RWPE1 (cell line): ENCODE data around the gene ITGB2.

ENCODE experiments used
- CTCF ChIA-PET: fragments of 350-600 bp; sonication (Branson Sonifier 250); formaldehyde crosslinking; extraction: SDS; loops from one replicate; lab custom pipeline; 2021; lab: Yijun Ruan, JAX
- POLR2A ChIA-PET: fragments of 400-600 bp; formaldehyde crosslinking; extraction: SDS; loops from one replicate; lab custom pipeline; 2020; ENCODE audit warnings: antibody characterized with exemption; ENCODE audit not compliant: low non-redundant PET; lab: Yijun Ruan, JAX
- DNase-seq: peaks from one replicate; pipeline ENCODE4 v3.0.0; 2012; ENCODE audit warnings: low spot score
- H3K27ac ChIP-seq: fragments of 450-650 bp; 2 replicates; pipeline ENCODE4 v1.5.1; 2017
- TF ChIP-seq, protein P1 (sequence below): fragments of 450-650 bp; conservative IDR thresholded peaks from 2 replicates; pipeline ENCODE4 v1.5.1; 2017; ENCODE audit warnings: low read depth, mild to moderate bottlenecking

Gene ITGB2

GRCh38 chr21:44840771-44841170 lies 79.9 kb downstream of the ITGB2 start:
- H3K27ac ChIP-seq: no peak overlapping the region
- CTCF ChIA-PET: interaction anchor here (0.6 kb wide), 1 partner anchor 12 kb away, joined by 4 read pairs; no protein-coding TSS in a partner anchor
- POLR2A ChIA-PET: no interaction called here
- TF ChIP-seq, protein P1, sequence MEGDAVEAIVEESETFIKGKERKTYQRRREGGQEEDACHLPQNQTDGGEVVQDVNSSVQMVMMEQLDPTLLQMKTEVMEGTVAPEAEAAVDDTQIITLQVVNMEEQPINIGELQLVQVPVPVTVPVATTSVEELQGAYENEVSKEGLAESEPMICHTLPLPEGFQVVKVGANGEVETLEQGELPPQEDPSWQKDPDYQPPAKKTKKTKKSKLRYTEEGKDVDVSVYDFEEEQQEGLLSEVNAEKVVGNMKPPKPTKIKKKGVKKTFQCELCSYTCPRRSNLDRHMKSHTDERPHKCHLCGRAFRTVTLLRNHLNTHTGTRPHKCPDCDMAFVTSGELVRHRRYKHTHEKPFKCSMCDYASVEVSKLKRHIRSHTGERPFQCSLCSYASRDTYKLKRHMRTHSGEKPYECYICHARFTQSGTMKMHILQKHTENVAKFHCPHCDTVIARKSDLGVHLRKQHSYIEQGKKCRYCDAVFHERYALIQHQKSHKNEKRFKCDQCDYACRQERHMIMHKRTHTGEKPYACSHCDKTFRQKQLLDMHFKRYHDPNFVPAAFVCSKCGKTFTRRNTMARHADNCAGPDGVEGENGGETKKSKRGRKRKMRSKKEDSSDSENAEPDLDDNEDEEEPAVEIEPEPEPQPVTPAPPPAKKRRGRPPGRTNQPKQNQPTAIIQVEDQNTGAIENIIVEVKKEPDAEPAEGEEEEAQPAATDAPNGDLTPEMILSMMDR: no peak
- DNase-seq: no peak

- H3K27ac ChIP-seq: no peak overlapping the region
- TF ChIP-seq, protein P1: no peak
- ChIA-PET POLR2A (no interaction called here), CTCF (no interaction called here)
- DNase-seq: no peak
Observed at GRCh38 chr21:44838951-44839350, 81.7 kb downstream of the ITGB2 start.

GRCh38 chr21:44838039-44838895 lies 82.4 kb downstream of the ITGB2 start:
- no peak for DNase-seq
- no peak overlapping the region for H3K27ac ChIP-seq
- TF ChIP-seq, protein P1: no peak
- POLR2A ChIA-PET: no interaction called here
- CTCF ChIA-PET: no interaction called here

GRCh38 chr21:44837537-44837936 lies 83.2 kb downstream of the ITGB2 start:
- TF ChIP-seq, protein P1: no peak
- CTCF ChIA-PET: interaction anchor here (0.6 kb wide), 1 partner anchor 58 kb away, joined by 8 read pairs; no protein-coding TSS in a partner anchor
- POLR2A ChIA-PET: no interaction called here
- DNase-seq: no peak
- H3K27ac ChIP-seq: no peak overlapping the region

DNA sequence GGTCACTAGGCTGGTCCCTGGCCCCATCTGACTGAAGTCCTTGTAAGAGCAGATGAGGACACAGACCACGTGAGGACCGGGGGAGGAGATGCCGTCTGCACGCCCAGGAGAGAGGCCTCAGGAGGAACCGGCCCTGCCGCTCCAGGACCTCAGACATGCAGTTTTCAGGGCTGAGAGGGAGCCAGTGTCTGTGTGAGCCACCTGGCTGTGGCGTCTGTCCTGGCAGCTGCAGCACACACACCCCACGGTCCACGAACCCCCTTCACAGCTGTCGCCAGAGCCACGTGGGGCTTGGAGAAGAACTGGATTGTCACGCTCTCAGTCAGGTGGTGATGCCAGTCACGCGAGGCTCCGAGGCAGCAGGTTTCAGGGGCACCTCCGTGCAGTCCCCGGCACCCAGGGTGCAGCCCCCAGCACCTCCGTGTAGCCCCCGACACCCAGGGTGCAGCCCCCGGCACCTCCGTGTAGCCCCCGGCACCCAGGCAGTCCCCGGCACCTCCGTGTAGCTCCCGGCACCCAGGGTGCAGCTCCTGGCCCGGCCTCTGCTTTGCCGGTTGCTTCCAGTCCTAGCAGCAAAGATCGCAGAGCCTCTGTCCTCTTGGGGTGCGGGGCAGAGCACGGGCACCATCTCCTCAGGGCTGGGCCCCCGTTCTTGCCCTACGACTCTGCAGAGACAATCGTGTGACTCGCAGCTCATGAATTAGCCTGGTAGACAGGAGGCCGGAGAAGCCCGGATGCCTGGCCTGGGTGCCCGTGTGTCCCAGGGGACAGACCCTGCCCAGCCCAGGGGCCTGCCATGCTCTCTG lies 83.8 kb downstream of the ITGB2 start:
- ChIA-PET POLR2A (no interaction called here), CTCF (interaction anchor here (0.6 kb wide), 2 partner anchors 58 to 1648 kb away, joined by 8 read pairs; no protein-coding TSS in a partner anchor)
- no peak for DNase-seq
- TF ChIP-seq, protein P1: no peak
- no peak overlapping the region for H3K27ac ChIP-seq

DNA sequence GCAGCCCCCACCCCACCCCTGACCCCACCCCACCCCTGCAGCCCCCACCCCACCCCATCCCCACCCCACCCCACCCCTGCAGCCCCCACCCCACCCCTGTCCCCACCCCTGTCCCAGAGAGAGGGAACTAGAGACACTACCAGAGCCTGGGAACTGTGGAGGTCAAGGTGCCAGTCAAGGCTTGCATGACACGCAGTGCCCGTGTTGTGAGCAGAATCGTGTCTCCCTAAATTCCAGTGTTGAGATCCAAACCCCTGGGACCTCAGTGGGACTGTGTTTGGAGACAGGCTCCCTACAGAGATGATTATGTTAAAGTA lies 84.4 kb downstream of the ITGB2 start:
- no peak overlapping the region for H3K27ac ChIP-seq
- POLR2A ChIA-PET: no interaction called here
- DNase-seq: no peak
- TF ChIP-seq, protein P1: no peak
- CTCF ChIA-PET: no interaction called here
